GM21717 (cell line): ENCODE data around the gene POPDC2.
"Not testable (repeated sequence)": the region's sequence is repeated elsewhere in the genome, so short reads cannot be mapped to it uniquely, and the experiment has no call there.

ENCODE experiments used
- ATAC-seq: cut with Tn5 transposase; IDR thresholded peaks from one replicate; pipeline ENCODE4 v1.9.1; 2021; ENCODE audit warnings: mild to moderate bottlenecking, moderate library complexity; ENCODE audit not compliant: unreplicated experiment

The POPDC2 gene

GRCh38 chr3:119620899-119621298, 39.5 kb downstream of the POPDC2 start:
- no peak for ATAC-seq

DNA sequence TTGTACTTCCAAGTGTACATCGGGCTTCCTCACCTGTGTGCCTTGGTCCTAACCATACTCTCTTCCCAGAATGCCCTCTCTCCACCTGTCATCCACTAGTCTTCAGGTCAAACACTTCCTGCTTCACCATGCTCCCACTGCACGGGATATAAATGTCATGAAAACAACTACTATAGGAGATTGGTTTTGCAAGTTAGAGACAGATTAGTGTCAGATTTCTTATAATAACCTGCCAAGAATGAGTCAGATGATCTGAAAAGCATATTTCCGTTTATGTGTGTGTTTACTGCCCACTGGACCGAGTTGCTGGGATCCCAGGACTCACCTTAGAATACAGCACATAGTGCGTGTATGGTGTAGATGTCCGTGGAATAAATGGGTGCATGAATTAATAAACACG, 41.3 kb downstream of the POPDC2 start:
- no peak for ATAC-seq

DNA sequence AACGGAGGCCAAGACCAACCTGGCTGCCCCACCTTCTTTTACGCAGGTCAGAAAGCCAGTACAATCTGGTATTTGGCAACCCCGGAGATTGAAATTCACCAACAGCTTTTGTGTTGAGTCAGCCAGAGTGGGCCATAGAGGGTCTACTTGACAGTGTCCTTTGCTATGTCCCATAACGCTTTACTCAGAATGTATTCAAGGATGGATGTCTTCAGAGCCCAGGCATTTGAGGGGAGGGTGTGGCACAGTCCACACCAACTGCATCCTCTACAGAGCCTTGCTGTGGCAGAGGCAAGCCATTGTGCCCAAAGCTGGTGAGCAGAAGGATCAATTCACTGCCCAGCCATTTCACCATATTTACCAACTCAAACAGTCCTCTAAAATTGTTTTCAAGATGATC, 44.3 kb downstream of the POPDC2 start:
- no peak for ATAC-seq

DNA sequence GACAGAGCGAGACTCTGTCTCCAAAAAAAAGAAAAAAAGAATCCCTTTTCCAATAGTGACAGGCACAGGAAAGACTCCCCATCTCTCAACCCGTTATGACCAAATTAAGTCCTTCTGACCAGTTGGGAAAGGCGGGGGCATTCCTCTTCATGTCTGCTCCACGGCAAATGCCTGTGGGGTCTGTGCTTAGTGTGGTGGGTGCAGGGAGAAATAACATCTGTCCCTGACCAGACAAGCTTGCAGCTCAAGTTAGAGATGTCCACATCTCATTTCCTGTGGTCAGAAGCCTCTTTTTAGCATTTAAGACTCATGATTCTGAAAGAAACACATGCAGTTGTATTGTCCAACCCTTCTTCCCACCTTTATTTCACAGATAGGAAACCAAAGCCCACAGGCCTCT, 46.5 kb downstream of the POPDC2 start:
- no peak for ATAC-seq

- ATAC-seq = no peak
These were observed 47.2 kb downstream of the POPDC2 start for GRCh38 chr3:119613201-119613600.

- no peak for ATAC-seq
These were observed 48.7 kb downstream of the POPDC2 start for GRCh38 chr3:119611664-119612063.

DNA sequence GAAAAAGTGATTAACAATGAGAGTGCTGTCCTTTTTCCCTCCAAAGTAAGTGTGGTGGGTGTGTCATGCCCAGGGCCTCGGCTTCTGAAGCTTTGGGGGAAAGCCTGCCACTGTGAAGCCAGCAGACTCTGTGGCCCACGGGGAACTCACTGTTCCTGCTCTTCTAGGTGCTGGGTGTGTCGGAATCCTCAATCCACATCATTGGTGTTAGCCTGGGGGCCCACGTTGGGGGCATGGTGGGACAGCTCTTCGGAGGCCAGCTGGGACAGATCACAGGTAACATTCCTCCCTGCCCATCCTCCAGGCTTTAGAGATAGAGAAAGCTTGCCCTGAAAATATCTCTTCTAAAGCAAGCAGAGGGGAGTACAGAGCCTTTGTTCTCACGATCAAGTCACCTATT, 51.1 kb downstream of the POPDC2 start:
- ATAC-seq = no peak

- ATAC-seq = no peak
These were observed 51.9 kb downstream of the POPDC2 start for GRCh38 chr3:119608405-119609000.

- no peak for ATAC-seq
These were observed 55.5 kb downstream of the POPDC2 start for GRCh38 chr3:119604878-119605277.

- no peak for ATAC-seq
These were observed 57.7 kb downstream of the POPDC2 start for GRCh38 chr3:119602676-119603075.

DNA sequence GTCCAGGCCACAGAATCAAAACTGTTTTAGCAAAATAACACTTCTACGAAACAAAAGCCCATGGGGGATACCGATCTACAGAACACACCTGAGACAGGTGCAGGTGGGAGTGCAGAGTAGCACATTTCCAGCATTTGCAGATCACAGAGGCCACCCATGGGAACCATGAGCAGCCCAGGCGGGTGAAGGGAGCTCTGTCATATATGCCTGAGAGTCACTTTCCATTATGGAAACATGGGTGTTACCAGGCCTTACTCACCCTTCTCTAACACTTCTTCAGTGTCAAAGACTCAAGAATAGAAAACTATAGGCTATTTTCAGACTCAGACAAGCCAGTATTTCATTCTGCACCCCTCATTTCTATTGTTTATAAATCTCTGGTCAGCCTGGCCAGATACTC, 59.2 kb downstream of the POPDC2 start:
- ATAC-seq = peak; percentile 22

DNA sequence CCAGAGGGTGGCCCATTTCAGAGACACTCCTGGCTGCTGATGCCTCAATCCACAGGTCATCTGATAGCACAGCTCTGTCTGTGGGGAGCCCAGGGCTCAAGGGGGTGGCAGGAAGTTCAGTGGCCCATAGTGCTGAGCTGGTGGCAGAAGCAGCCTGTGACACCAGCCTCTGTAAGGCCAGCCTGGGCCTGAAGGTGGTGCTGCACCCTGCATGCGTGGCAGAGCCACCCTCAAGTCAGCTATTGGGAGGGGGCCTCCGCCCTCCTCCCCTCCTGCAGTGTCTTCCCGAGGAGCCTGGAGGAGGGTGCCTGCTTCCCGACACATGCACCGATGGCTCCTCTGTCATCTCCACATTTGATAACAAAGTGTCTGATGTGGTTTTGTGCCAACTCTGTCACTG, 59.7 kb downstream of the POPDC2 start:
- peak; percentile 57 for ATAC-seq

DNA sequence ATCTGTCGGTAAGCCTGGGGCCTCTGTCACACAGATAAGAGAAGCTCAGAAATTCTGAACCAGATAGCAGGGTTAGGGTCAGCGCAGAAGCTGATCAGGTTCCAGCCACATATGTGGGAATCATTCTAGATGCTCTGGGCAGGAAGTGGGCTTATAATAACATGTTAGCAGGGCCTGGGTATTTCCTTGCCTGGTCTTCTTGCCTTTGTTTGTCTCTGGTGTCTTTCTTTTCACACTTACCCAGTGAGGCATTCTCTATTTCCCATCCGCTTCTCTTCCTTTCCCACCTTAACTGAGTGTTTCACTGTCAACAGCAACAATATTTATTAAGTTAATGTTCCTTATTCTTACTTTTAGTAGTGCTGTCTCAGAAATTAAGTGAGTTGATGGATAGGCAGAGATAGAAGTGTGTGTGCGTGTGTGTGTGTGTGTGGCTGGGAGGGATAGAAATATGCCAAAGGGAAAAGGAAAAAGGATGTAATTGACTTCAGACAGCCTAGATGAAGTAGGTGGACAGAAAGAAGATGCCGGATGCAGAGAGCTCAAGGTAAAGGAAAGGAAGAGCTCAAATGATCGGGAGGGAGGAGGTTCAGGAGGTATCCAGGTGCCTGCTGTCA, 60.7 kb downstream of the POPDC2 start:
- no peak for ATAC-seq

DNA sequence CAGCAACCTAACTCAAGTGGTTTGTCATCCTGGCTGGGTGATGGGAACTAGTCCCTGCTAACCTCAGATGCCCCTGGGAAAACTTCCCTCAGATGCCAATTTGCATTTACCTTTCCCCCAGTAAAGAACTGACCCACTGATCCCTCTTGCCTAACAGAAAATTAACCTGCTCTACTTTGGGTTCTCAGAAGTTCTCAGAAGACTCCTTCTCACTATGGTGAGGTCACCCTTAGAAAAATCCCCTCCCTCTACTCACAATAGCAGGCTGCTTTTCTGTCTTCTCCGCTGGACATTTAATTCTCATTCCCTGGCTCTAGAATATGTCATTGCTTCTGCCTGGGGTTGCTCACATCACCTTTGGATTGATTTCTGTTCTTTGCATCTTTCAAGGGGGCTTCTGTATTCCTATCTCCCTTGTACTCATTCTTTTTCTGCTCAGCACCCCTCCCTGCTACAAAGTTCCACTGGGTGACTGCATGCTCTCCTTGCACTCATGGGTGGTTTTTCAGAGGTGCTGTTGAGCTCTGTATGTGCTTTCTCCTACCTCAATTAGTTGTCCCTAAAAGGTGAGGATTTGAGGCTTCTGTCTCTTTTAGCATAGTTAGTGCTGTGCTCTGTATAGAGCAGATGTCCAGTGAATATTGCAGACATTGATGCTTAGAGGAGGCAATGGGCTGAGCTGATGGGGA, 61.8 kb downstream of the POPDC2 start:
- ATAC-seq = peak; percentile 56

- ATAC-seq = no peak
These were observed 62.7 kb downstream of the POPDC2 start, which contains the start of gene PLA1A for GRCh38 chr3:119597548-119598288. PLA1A (plus strand) TSS chr3:119597885; CDS start chr3:119597914, 29 bp downstream.

DNA sequence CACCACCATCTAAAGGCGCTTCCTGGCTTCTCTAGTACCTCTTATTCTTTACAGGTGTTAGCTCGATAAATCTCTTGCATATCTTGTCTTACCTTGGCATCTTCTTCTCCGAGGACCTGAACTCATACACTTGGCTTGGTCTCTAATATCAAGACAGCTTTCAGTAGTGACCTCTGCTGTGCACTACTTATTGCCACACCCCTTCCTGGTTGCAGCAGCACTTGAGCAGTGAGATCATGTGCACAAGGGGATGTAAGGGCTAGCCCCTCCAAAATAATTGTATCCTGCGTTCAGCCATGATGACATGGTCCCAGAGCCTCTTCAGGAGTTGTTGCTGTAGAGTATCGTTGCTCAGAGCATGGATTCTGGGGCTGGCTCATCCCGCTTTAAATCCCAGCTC, 64.0 kb downstream of the POPDC2 start:
- ATAC-seq = no peak

DNA sequence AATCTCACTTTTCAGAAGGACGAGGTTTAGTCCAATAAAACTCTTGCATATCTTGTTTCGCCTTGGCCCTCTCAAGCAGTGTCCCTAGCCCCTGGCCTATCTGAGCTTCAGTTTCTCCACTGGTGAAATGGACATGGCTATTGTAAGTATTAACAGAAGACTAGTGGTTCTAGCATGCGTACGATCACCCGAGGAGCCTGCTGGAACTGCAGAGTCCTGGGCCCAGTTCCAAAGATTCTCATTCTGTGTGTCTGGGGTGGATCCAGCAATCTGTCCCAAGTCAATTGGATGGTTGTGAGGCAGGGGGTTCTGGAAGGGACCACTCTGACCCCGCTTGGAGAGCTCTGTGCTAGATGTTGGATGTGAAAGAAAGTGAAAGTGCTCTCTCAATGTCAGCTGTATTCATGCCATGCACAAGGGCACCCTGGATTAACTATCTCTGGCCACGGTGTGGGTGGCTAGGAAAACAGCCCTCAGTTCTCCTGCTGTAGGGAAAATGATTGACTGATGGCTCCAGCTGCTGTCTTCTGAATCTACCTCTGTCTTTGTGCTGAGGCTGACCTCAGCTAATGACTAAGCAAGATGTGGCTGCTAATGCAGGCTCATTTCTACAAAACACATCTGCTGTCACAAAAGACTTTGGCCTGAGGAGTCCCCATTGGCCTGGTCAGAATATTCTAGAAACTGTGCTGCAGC, 64.6 kb downstream of the POPDC2 start:
- no peak for ATAC-seq

- ATAC-seq = not testable (repeated sequence)
These were observed 65.5 kb downstream of the POPDC2 start for GRCh38 chr3:119594929-119595328.

GRCh38 chr3:119594066-119594465, 66.3 kb downstream of the POPDC2 start:
- no peak for ATAC-seq

DNA sequence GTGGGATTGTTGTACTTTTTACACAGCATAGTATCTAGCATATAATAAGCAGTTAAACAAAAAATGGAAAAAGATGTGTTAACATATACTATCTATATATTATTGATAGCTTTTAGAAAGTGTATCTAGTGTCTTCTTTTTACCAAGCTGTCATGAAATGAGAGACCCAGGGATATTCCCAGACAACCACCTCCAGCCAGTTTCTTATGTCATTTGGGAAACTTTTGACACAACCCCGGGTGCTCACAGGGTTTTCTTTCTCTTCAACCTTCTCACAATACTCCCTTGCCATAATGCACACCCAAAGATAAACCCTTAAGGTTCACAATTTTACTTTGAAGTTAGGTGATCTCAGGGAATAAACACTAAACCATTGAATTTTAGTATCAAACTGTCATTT, 67.5 kb downstream of the POPDC2 start:
- ATAC-seq = no peak
